ENCODE measurements around the gene TDRD15.
"Not testable (repeated sequence)": the region's sequence is repeated elsewhere in the genome, so short reads cannot be mapped to it uniquely, and the experiment has no call there.

The TDRD15 gene

DNA sequence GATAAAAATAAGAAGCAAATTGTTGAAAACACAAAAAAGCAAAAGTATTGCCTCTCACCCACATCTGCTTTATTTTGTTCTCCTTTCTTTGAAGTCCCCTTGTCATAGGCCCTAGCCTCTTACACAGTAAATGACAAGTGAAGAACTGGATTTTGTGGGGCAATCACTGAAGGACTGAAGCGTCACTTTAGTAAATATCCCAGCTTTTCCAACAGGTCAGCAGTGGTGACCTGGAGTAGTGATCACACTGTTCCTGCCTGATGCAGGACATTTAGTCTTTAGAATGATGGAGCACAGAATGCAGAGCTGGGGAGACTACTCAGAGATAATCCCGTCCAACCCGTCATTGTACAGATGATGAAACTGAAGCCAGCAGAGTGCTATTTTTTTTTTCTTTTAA lies 28.1 kb upstream of the TDRD15 start:
- no peak for DNase-seq (ENCODE audit: extremely low spot score)
- TF ChIP-seq, protein P1, sequence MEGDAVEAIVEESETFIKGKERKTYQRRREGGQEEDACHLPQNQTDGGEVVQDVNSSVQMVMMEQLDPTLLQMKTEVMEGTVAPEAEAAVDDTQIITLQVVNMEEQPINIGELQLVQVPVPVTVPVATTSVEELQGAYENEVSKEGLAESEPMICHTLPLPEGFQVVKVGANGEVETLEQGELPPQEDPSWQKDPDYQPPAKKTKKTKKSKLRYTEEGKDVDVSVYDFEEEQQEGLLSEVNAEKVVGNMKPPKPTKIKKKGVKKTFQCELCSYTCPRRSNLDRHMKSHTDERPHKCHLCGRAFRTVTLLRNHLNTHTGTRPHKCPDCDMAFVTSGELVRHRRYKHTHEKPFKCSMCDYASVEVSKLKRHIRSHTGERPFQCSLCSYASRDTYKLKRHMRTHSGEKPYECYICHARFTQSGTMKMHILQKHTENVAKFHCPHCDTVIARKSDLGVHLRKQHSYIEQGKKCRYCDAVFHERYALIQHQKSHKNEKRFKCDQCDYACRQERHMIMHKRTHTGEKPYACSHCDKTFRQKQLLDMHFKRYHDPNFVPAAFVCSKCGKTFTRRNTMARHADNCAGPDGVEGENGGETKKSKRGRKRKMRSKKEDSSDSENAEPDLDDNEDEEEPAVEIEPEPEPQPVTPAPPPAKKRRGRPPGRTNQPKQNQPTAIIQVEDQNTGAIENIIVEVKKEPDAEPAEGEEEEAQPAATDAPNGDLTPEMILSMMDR (IDR thresholded peaks at IDR 0.05; ENCODE audit: control extremely low read depth, extremely low read depth, low read depth, missing control alignments), result no peak
- ChIA-PET CTCF (interaction anchor here (0.9 to 1.2 kb wide), 2 partner anchors 20 to 22 kb away, joined by 3 to 4 read pairs; no protein-coding TSS in a partner anchor), POLR2A (no interaction called here)

DNA sequence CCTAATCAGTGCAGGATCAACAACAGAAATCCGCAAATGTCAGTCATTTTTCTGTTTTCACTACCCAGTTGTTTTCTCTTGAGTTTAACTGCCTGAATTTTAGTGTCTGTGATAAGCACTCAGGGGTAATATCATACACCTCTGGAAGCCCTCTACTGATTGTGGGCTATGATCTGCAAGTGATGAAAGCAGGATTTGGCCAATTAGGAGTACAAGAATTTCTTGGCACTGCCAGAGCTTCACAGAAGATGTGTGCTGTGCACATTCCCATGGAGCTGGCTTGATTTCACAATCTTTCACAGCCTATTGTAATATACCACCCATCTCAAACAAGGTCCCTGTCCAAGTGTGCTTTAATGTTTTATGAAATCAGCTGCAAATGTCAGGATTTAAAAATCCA lies 27.3 kb upstream of the TDRD15 start:
- CTCF ChIA-PET, result interaction anchor here (1.2 kb wide), 1 partner anchor 19 kb away, joined by 4 read pairs; no protein-coding TSS in a partner anchor
- TF ChIP-seq, protein P1 (IDR thresholded peaks at IDR 0.05; ENCODE audit: control extremely low read depth, extremely low read depth, low read depth, missing control alignments), result no peak
- DNase-seq (ENCODE audit: extremely low spot score), result no peak
- POLR2A ChIA-PET, result no interaction called here

DNA sequence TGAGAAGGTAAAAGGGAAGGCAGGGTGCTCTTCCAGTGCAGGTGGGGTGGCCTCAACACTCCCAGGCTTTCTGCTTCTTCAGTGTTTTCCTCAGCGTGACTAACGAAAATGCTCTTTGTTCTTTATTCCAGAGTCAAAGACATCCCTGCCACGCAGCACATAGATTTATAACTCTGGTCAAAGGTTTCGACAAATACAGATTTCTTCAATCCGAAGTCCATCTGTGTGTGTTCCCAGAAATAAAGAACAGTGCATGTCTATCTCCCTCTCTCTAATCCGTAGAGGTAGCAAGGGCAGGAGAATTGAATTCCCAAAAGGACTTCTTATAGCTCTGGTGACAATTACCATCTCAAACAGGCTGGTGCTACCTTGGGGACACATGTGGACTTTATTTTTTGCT lies 26.4 kb upstream of the TDRD15 start:
- no peak for DNase-seq (ENCODE audit: extremely low spot score)
- TF ChIP-seq, protein P1 (IDR thresholded peaks at IDR 0.05; ENCODE audit: control extremely low read depth, extremely low read depth, low read depth, missing control alignments), result no peak
- ChIA-PET POLR2A (no interaction called here), CTCF (no interaction called here)

DNA sequence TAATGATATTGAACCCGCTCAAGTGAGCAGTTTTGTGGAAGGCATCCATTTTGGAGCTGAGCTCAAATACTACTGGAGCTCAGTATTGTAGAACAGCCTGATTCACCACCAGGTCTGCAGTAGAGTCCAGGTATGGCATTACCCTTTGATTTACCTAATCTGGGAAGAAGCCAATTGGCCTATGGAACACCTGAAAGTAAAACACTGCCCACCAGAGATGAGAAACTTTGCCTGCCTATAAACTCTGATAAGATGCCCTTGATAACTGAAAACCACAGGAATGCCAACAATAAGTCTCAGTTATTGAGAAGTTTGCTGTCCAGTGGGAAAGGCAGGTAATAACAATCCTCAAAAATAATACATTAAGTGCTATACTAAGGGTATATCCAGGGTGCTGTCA lies 25.5 kb upstream of the TDRD15 start:
- TF ChIP-seq, protein P1 (IDR thresholded peaks at IDR 0.05; ENCODE audit: control extremely low read depth, extremely low read depth, low read depth, missing control alignments), result no peak
- DNase-seq (ENCODE audit: extremely low spot score), result no peak
- CTCF ChIA-PET, result no interaction called here
- POLR2A ChIA-PET, result no interaction called here

DNA sequence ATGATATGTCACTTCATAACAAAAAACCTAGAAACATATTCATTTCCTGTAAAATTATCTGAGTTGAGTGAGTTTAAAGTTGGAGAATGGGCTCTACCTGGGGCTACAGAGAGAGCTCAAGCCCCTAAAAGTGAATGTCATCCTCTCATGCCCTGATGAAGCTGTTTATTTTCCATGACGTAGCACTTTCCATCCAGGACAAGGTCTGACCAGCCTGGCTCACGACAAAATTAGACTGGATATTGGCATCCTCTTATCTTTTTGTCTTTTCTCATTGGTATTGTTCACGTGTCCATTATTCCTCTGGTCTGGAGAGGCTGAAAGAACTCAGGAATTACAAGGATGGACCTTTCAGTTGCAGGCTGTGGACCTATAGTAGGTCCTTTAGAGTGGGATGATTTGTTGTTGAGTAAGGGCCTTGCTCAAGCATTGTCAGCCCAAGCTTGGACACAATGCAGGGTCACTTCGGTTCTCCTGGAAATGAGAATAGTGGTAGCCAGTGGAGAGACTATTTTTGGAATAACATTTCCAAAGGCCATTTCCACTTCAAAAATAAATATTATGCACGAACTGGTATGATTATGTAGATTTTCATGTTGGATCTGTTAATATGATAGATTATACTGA lies 24.4 kb upstream of the TDRD15 start:
- TF ChIP-seq, protein P1 (IDR thresholded peaks at IDR 0.05; ENCODE audit: control extremely low read depth, extremely low read depth, low read depth, missing control alignments), result no peak
- POLR2A ChIA-PET, result no interaction called here
- CTCF ChIA-PET, result no interaction called here
- DNase-seq (ENCODE audit: extremely low spot score), result no peak

DNA sequence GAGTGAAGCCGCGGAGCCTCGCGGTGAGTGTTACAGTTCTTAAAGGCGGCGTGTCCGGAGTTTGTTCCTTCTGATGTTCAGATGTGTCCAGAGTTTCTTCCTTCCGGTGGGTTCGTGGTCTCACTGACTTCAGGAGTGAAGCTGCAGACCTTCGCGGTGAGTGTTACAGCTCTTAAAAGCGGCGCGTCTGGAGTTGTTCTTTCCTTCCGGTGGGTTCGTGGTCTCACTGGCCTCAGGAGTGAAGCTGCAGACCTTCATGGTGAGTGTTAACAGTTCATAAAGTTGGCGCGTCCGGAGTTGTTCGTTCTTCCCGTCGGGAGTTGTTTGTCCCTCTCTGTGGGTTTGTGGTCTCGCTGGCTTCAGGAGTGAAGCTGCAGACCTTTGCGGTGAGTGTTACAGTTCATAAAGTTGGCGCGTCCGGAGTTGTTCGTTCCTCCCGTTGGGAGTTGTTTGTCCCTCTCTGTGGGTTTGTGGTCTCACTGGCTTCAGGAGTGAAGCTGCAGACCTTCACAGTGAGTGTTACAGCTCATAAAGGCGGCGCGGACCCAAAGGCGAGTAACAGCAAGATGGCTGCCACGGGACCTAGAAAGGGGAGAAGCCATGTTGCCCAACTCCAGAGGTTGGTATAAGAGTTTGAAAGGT lies 22.1 kb upstream of the TDRD15 start:
- DNase-seq (ENCODE audit: extremely low spot score); POLR2A ChIA-PET: not testable (repeated sequence)
- CTCF ChIA-PET, result interaction anchor here (1.5 kb wide), 1 partner anchor 10 kb away, joined by 4 read pairs; no protein-coding TSS in a partner anchor

DNA sequence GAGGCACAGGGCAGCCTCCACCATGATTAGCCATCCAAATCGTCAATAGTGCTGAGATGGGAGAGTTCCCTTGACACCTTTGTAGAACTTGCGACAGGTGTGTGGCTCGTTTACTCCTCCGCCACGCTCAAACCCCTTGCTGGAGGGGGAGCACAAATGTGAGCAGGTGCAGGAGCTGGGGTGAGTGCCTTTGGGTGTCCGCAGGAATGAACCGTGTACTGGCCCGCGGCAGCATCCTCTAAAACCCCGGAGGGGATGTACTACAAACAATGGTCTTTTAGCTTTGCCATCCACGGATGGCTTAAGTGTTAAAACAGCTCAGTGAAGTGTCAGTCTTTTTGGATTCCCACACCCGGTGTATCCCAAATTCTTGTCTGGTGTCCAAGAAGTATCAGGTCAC lies 21.4 kb upstream of the TDRD15 start:
- ChIA-PET CTCF (interaction anchor here (1.1 kb wide), 1 partner anchor 15 kb away, joined by 3 read pairs; no protein-coding TSS in a partner anchor), POLR2A (no interaction called here)
- DNase-seq (ENCODE audit: extremely low spot score), result no peak
- TF ChIP-seq, protein P1 (IDR thresholded peaks at IDR 0.05; ENCODE audit: control extremely low read depth, extremely low read depth, low read depth, missing control alignments), result no peak

Data from GM10248 (cell line).